Adrenal gland (tissue), 5 donors: ENCODE measurements around the gene GLRB.

ENCODE experiments used
- POLR2A ChIP-seq, 2 donors: fragments of 450-650 bp; IDR thresholded peaks; one replicate each; pipeline ENCODE4 v1.6.1; 2017; ENCODE audit warnings: antibody characterized with exemption in 2 of 2, mild to moderate bottlenecking in 2 of 2, moderate library complexity in 1 of 2
- TF ChIP-seq, protein P1 (sequence below), 6 experiments: fragments of 450-650 bp in 4 of 6; fragments of 200-600 bp in 2 of 6; sonication (generic) in 1 of 6; IDR thresholded peaks; 1 replicate in 5 of 6; 2 replicates in 1 of 6; pipeline versions ENCODE4 v1.5.1 to v1.8.0; 2016 to 2021; ENCODE audit warnings: antibody characterized with exemption in 6 of 6, mild to moderate bottlenecking in 2 of 6, moderate library complexity in 1 of 6
- donor health status: DM: no; HTN: no; CAD: no.

- TF ChIP-seq POLR2A (IDR thresholded peaks at IDR 0.05): no peak
- TF ChIP-seq, protein P1, sequence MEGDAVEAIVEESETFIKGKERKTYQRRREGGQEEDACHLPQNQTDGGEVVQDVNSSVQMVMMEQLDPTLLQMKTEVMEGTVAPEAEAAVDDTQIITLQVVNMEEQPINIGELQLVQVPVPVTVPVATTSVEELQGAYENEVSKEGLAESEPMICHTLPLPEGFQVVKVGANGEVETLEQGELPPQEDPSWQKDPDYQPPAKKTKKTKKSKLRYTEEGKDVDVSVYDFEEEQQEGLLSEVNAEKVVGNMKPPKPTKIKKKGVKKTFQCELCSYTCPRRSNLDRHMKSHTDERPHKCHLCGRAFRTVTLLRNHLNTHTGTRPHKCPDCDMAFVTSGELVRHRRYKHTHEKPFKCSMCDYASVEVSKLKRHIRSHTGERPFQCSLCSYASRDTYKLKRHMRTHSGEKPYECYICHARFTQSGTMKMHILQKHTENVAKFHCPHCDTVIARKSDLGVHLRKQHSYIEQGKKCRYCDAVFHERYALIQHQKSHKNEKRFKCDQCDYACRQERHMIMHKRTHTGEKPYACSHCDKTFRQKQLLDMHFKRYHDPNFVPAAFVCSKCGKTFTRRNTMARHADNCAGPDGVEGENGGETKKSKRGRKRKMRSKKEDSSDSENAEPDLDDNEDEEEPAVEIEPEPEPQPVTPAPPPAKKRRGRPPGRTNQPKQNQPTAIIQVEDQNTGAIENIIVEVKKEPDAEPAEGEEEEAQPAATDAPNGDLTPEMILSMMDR (IDR thresholded peaks at IDR 0.05): no peak
These were observed 613 bp downstream of the GLRB start for GRCh38 chr4:157076578-157076947.
